GM19455 (cell line): ENCODE measurements around the gene MX1.
A peak's percentile ranks its signal among the peaks of the same experiment; 100 is the strongest.

Experiments used
- ATAC-seq: cut with Tn5 transposase; IDR thresholded peaks from one replicate; pipeline ENCODE4 v1.9.1; 2021; ENCODE audit not compliant: unreplicated experiment

The MX1 gene

DNA sequence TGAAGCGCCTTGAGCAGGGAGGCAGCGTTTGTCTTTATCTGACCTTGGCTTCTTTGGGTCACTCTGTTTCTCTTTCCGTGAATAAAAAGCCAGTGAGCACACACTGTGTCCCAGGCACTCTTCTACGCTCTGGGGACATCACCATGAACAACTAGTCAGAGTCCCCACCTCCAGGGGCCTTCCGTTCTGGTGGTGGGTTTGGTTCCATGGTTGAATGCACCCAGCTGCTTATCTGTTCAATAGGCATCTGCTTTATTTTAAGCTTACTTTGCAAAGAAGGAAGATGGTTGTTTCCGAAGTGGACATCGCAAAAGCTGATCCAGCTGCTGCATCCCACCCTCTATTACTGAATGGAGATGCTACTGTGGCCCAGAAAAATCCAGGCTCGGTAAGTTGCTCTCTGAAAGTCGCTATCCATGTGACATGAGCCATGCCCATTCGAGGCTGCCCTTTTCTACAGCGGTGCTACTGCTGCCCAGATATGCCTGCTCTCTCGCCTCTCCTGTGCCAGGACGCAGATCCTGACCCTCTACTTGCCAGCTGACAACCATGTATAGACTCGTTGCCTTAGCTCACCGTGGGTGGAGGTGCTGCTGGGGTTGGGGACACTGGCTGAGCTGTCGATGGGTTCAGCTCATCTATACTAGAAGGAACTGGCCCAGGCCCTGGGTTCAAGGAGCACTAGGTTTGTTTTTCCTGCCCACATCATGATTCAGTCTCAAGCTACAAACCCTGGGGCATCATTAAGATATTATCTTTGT is 5.9 kb downstream of the MX1 start:
- ATAC-seq: peak; percentile 50

DNA sequence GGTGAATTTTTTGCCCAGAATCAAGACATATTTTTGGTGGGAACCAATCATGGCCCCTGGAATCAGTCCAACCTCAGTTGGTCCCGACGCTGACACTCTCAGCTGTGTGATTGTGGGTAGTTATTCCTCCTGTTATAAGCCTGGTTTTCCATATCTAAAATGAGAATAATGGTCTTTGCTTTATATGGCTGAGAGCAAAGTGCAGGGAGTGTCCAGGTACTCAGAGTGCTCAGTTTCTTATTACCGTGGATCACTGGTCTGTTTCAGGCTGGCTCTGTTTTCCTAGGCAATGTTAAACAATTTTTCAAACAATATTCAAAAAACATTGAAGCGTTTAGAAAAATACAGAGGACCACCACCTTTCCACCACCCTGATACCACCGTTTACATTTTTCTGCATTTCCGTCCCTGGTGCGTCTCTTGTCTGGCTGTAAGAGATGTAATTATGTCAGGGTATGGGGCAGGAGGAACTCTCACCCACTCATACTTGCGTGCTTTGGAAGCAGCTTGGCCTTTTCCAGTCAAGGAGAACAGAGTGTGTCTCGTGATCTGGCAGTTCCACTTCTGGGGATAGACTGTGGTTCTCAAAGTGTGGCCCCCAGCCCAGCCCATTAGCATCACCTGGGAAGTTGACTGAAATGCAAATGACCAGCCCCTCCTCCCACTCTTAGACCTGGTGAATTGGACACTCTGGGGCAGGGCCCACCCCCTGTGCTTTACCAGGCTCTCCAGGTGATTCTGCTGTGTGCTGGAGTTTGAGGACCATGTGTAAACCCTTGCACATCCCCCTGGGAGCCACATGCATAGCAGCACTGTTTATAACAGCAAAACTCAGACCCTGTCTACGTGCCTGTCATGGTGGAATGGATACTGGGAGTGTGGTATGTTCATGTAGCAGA is 6.8 kb downstream of the MX1 start:
- ATAC-seq: no peak

DNA sequence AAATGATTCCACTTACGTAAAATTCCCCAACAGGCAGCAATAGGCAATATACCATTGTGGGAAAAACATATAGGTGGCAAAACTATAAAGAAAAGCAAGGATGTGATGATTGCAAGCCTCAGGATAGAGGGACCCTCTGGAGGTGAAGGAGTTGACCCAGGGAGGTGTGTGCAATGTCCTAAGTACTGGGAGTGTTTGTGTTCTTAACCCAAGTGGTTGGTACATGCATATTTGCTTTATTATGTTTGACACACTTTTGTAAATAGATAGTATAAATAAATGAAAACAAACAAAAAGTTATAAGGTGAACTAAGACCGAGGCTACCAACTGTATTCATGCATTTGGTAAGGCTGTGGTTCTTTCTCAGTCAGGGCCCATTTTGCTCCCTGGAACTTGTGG is 7.5 kb downstream of the MX1 start:
- ATAC-seq: no peak

DNA sequence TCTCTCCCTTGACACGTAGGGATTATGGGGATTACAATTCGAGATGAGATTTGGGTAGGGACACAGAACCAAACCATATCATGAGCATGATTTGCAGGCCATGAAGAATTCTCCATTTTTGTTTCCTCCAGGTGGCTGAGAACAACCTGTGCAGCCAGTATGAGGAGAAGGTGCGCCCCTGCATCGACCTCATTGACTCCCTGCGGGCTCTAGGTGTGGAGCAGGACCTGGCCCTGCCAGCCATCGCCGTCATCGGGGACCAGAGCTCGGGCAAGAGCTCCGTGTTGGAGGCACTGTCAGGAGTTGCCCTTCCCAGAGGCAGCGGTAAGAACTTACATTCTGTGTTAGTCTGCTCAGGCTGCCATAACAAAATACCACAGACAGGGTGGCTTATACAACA is 9.7 kb downstream of the MX1 start:
- no peak for ATAC-seq

DNA sequence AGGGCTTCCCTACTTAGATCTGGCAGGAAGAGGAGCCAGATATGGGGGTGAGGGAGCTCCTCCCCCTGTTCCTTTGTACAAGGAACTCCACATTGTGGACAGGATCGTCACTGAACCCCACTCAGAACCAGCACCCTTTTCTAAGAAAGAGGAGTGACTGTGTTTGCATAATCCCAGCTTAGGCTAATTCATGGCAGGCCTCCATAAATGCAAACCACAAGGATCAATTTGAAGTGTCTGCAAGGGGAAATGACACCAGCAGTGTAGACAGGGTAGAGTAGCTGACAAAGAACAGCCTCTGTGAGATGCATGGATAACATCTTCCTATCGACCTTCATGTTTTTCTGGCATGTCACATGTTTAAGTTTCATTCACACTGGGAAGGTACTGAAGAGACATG is 11.7 kb downstream of the MX1 start:
- no peak for ATAC-seq

DNA sequence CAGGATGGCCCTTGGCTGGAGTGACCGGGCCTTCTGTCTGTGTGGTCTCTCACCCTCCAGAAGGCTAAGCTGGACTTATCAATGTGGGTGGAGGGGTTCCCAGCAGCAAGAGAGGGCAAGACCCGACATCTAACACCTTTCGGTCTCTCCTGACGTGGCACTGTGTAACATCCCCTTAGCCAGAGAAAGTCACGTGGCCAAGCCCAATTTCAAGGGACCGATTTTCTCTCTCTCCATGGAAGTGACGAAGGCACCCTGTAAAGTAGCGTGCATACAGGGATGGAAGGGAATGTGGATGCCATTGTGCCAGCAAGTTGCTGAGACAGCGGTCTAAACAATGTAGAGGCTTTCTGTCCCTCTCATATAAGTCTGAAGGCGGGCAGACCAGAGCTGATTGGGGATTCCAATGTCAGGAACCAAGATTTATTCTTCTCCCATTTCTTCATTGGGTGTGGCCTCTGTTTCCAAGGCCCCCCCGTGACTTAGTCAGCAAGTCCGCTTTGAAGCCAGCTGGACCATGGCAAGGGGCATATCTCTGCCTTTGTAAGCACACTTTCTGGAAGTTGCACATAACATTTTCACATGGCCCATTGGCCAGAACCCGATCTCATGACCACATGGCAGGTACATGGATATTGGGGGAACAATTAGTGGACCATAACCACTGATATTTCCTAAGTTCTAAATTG is 12.5 kb downstream of the MX1 start:
- ATAC-seq: no peak

DNA sequence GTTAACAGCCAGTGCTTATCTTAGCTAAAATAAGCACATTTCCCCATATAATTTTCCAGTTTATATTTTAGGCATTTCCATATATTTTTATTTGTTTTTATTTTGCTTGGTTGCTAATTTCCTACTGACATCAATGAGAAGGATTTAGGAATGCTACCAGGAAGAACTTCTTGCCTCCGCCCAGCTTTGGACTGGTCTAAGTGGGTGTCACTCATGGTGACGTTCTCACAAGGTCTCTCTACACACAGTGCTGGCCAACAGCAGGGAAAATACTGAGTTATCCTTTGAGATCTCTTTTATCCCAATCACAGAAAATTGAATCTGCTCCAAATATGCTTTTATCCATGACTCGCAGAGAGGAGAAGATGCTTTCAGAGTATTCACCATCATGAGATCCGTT is 13.2 kb downstream of the MX1 start:
- ATAC-seq: no peak

DNA sequence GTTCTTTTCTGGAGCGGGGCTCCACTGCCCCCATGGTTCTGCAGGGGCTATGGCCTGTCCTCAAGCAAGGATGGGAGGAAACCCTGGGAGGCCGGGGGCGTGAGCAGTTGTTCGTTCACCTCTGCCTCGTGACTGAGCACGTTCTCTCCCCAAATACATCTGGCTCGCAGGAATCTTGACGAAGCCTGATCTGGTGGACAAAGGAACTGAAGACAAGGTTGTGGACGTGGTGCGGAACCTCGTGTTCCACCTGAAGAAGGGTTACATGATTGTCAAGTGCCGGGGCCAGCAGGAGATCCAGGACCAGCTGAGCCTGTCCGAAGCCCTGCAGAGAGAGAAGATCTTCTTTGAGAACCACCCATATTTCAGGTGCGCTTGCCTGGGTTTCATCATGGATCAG is 15.5 kb downstream of the MX1 start:
- ATAC-seq: no peak

DNA sequence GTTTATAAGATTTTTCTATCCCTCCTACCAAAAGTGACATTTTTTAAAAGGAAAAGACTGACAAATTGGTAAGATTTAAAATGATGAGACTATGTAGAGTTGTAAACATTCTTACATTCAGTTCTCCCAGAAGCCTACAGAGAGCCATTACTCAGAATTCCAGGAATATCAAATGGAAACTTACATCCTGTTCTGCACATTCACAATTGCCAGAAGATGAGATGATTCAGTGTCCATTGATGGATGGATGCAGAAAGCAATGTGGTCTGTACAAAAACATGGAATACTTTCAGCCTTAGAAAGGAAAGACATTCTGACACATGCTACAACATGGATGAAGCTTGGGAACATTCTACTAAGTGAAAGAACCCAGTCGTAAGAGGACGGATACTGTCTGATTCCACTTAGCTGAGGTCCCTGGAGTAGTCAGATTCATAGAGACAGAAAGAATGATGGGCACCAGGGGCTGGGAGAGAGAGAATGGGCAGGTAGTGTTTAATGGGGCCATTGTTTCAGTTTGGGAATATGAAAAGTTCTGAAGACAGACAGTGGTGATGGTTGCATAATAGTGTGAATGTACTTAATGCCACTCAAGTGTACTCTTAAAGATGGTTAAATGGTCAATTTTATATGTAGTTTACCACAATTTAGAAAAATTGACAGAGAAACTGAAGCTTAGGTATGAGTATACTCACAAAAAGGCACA is 16.6 kb downstream of the MX1 start:
- no peak for ATAC-seq

DNA sequence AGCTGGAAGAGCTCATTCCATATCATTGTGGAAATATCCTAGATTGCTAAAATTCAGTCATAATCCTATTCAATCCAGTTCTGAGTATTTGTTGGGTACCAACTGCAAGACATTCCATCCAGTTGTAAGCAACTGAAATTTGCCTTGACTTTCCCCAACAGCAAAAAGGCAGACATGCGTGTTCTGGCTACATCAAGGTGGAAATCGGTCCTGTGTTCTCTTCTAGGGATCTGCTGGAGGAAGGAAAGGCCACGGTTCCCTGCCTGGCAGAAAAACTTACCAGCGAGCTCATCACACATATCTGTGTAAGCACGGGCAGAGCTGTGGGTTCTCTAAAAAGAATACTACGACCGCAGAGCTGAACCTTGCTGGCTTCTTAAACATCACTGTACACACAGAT is 17.5 kb downstream of the MX1 start:
- no peak for ATAC-seq

DNA sequence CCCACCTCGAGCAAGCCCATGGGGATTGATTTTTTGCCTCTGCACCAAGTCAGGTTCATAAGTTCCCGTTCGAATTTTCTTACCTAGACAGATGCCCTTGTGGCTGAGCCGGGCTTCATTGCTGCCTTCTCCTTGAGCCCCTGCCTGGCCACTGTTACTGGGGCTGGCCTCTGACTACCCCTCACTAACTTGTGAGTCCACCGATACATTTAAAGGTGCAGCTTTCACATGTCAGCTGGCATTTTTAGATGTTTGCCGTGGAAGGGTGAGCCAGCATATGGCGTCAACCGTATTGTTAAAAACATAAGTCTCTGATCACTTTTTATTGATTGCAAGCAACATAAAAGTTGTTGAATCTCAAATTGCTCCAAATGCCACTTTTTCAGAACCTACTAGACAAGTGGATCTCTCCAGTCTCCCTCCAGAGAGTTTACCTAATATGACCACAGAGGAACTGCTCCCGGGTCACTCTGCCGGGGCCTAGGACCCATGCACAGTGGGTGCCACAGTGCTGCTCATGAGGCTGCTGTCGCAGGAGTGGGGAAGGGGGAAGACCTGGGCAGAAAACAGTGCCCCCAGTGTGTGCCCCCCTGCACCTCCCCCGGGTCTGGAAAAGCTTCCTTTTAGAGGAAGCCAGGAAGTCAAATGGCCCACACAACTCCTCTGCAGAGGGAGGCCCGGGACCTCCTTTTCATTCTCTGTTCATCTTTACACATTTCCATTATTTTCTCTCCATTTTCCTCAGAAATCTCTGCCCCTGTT is 18.8 kb downstream of the MX1 start:
- no peak for ATAC-seq

DNA sequence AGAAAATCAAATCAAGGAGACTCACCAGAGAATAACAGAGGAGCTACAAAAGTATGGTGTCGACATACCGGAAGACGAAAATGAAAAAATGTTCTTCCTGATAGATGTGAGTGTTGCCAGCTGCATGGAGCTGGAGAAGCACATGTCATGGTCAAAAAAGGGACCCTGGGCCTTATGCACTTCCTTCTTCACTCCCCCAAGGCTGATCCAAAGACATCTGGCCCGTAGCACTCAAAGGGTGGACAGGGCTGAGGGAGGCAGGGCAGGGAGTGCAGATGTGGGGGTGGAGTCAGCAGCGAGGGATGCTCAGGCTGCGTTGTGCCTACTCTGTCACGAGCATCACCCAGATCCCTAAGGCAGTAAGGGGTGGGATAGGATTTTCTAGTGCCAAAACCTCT is 19.4 kb downstream of the MX1 start:
- no peak for ATAC-seq

DNA sequence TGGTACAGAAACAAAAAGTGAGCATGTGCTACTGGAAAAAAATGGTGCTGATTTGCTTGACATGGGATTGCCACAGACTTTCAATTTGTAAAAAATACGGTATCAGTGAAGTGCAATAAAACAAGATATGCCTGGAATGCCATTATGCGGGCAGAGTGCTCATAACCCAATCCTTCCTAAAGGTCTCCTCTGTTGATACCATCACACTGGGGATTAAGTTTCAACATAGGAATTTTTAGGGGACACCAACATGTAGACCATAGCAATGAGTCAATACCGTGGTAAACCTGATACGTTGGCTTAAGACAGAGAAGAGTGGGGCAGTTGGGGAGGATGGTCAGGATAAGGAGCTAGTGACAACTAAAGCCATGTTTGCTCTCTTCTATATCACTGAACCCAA is 20.5 kb downstream of the MX1 start:
- no peak for ATAC-seq

DNA sequence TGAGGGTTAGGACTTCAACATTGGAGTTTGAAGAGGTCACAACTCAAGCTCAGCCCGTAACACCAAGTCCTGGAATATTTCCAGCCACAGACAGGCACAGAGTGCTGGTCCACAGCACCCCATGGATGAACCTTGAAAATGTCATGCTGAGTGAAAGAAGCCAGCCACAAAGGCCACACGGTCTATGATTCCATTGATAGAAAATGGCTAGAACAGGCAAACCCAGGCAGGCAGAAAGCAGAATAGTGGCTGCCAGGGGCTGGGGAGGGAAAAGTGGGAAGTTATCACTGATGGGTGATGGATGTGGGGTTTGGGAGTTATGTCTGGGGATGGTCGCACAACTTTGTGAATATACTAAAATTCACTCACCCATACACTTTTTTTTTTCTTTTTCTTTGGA is 21.3 kb downstream of the MX1 start:
- no peak for ATAC-seq

DNA sequence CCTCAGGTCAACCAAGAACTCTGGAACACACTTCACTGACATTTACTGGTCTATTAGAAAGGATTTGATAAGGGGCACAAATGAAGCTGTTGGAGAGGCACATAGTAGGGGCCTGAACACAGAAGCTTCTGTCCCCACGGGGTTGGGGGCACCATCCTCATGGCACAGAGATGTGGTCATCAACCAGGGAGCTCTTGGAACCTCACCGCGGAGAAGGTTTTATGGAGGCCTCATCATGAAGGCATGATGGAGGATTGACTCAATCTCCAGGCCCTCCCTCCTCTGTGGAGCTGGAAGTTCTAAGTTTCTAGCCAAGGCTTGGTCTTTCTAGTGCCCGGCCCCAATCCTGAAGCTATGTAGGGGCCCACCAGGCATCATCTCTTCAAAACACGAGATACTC is 23.6 kb downstream of the MX1 start:
- no peak for ATAC-seq

DNA sequence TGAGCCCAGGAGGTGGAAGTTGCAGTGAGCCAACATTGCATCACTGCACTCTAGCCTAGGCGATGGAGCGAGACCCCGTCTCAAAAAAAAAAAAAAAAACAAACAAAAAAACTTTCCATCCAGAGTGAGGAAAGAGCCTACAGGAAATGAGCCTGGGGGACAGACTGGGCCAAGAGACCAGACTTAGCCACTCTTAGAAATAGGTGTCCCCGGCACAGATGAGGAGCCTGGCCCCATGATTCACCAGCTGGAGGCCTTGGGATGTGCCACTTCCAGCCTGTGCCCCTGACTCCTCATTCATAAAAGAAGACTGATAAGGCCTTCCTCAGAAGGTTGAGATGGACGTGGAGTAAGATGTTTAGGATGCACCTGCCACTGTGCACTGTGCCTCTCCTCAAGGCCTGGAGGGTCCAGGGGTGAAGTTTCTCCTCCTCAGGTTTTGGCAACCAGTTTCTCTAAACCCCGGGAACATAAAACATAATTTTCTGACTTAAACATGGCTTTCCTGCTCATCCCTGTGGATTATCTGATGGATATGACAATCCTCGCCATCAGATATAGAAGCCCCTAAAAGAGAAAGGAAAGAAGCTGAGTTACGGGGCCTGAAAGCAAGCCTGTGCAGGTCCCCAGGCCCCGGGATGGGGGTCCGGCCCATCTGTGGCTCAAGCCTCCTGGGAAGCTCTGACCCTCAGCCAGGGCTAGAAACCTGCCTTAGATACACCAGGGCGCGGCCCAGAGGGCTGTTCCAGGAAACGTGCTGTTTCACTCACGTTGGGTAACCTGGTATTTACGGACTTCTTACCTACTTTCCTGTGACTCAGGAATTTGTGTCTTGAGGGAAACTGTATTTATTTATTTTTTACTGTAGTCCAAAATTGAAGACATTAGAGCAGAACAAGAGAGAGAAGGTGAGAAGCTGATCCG is 26.0 kb downstream of the MX1 start:
- ATAC-seq: no peak

DNA sequence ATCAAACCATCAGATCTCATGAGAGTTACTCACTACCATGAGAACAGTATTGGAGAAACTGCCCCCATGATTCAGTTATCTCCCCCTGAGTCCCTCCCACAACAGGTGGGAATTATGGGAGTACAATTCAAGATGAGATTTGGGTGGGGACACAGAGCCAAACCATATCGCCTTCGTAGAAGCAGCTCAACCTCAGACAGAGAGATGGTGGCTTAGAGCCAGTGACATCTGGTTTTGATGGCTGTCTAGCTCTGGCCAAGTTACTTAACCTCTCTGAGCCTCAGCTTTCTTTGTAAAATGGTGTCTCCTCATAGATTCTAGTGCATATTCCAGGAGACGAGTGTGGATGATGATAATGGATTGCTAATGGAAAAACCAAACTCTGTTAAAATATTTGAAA is 27.2 kb downstream of the MX1 start:
- ATAC-seq: no peak

DNA sequence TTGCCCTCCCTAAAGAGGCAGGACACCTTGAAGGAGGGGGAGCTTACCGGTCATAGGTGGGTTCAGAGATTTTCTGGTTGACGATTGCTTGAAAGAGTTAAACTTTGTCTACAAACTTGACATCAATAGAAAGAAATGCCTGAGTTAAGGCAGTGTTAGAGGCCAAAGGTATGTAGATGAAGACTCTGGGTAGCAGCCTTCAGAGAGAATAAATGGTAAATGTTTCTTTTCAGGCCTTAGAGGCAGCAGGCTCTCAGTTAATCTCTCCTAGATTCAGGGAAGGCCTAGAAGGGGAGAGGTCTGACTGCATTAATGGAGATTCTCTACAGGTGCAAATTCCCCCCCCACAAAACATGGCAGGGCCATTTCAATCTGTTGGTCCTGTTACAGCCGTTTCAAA is 27.7 kb downstream of the MX1 start:
- ATAC-seq: no peak

DNA sequence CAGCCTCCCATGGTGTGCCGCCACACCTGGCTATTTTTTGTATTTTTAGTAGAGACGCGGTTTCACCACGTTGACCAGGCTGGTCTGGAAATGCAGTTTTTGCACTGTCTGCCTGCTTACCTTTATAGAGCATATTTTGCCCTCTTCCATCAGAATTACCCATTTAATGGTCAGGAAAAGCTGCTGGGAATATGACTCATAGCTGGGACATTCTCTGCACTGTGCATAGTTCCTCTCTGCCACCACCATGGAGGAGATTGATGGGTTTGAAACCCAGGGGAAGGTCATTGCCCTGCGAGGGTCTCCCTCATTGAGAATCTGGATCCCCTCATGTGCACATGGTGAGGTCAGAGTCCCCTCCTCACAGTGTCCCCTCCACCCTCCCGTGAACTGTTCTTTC is 32.1 kb downstream of the MX1 start:
- no peak for ATAC-seq
